Large intestine (tissue), 3 donors: ENCODE results near the gene RAB23. TPM values are rescaled to one million over a fixed set of nuclear protein-coding genes. Genes with fewer than 3 reads are reported as not detected.

Experiments used
- DNase-seq, 2 donors: peaks; one replicate each; pipeline versions ENCODE4 v3.0.0 to v3.0.0-alpha.2; 2013
- H3K27ac ChIP-seq: one replicate; pipeline ENCODE4 v1.5.1; 2013; ENCODE audit warnings: low read length
- H3K27me3 ChIP-seq: 2 replicates; pipeline ENCODE4 v1.6.1; 2013; ENCODE audit warnings: low read length; ENCODE audit not compliant: control insufficient read depth, insufficient read depth
- H3K36me3 ChIP-seq: 2 replicates; pipeline ENCODE4 v1.6.1; 2013; ENCODE audit warnings: low read length; ENCODE audit not compliant: control insufficient read depth, insufficient read depth
- H3K4me1 ChIP-seq: one replicate; pipeline ENCODE4 v1.6.1; 2013; ENCODE audit warnings: low read length; ENCODE audit not compliant: control insufficient read depth, insufficient read depth
- H3K4me3 ChIP-seq: one replicate; pipeline ENCODE4 v1.5.1; 2013; ENCODE audit warnings: low read length
- H3K9me3 ChIP-seq: one replicate; pipeline ENCODE4 v1.6.1; 2013; ENCODE audit warnings: mild to moderate bottlenecking, low read depth, low read length, moderate library complexity; ENCODE audit not compliant: control insufficient read depth
- WGBS: methylation state at CpG from one replicate; pipeline ENCODE4 v1.1.5; 2013; ENCODE audit warnings: low lambda C conversion rate; ENCODE audit not compliant: insufficient coverage; 5-methylcytosine and 5-hydroxymethylcytosine counted together
- polyA plus RNA-seq: library from polyadenylated mRNA; unstranded; fragments of 120-200 nt; gene quantifications from one replicate; pipeline ENCODE4 v1.2.1, GENCODE V29; 2013

The RAB23 gene
- polyA plus RNA-seq, 1 donor, result 16.3 TPM

- Histone ChIP-seq H3K4me3 (no peak overlapping the region), H3K9me3 (no peaks in the 10 kb centered on the region), H3K36me3 (peaks cover 23% of the 10 kb centered on the region), H3K27ac (no peak overlapping the region), H3K4me1 (no peaks in the 10 kb centered on the region), H3K27me3 (no peaks in the 10 kb centered on the region)
- DNase-seq, result no peak
- 100% methylated on average over 4 of the region's 11 CpGs for WGBS
Observed at GRCh38 chr6:57138026-57138425, 84.1 kb downstream of the RAB23 start.

GRCh38 chr6:57137350-57137749, 84.8 kb downstream of the RAB23 start:
- Histone ChIP-seq H3K36me3 (peaks cover 25% of the 10 kb centered on the region), H3K4me3 (no peak overlapping the region), H3K27me3 (no peaks in the 10 kb centered on the region), H3K4me1 (no peaks in the 10 kb centered on the region), H3K27ac (no peak overlapping the region), H3K9me3 (no peaks in the 10 kb centered on the region)
- no peak for DNase-seq
- no CpG with 5 or more reads among the region's 2 CpGs for WGBS

Other genes starting within 250 kb of the RAB23 start
- 12.9 TPM for gene KIAA1586, start 175.6 kb downstream of the RAB23 start, polyA plus RNA-seq
- 27.6 TPM for gene ZNF451, start 132.1 kb downstream of the RAB23 start, polyA plus RNA-seq
- gene BAG2, start 50.0 kb downstream of the RAB23 start, polyA plus RNA-seq, result 4.3 TPM
- 9.5 TPM for gene PRIM2, start 95.3 kb upstream of the RAB23 start, polyA plus RNA-seq